Effector memory CD4-positive, alpha-beta T cell (primary cell): ENCODE data around the gene OVOL3.
"Not testable (repeated sequence)": the region's sequence is repeated elsewhere in the genome, so short reads cannot be mapped to it uniquely, and the experiment has no call there.

ENCODE experiments used
- DNase-seq, 3 donors: peaks; one replicate each; pipeline ENCODE4 v3.0.0-alpha.2; 2020
- H3K27ac ChIP-seq: 2 replicates; pipeline ENCODE4 v1.7.0; 2013; ENCODE audit warnings: mild to moderate bottlenecking, low read length, moderate library complexity; ENCODE audit not compliant: insufficient read depth, poor library complexity, severe bottlenecking
- H3K27me3 ChIP-seq: replicated peaks from 2 replicates; pipeline ENCODE4 v1.7.0; 2013; ENCODE audit warnings: mild to moderate bottlenecking, low read length; ENCODE audit not compliant: insufficient read depth, control insufficient read depth, poor library complexity, severe bottlenecking
- H3K36me3 ChIP-seq: 2 replicates; pipeline ENCODE4 v1.7.0; 2013; ENCODE audit warnings: mild to moderate bottlenecking, low read length, moderate library complexity; ENCODE audit not compliant: control insufficient read depth, insufficient read depth
- H3K4me1 ChIP-seq: 2 replicates; pipeline ENCODE4 v1.7.0; 2013; ENCODE audit warnings: low read length, mild to moderate bottlenecking; ENCODE audit not compliant: control insufficient read depth, insufficient read depth, poor library complexity, severe bottlenecking
- H3K4me3 ChIP-seq: 2 replicates; pipeline ENCODE4 v1.7.0; 2013; ENCODE audit warnings: low read length, low read depth, mild to moderate bottlenecking; ENCODE audit not compliant: insufficient read depth, poor library complexity, severe bottlenecking
- H3K9me3 ChIP-seq: 2 replicates; pipeline ENCODE4 v1.7.0; 2013; ENCODE audit warnings: mild to moderate bottlenecking, low read length, moderate library complexity; ENCODE audit not compliant: control insufficient read depth

OVOL3 gene

DNA sequence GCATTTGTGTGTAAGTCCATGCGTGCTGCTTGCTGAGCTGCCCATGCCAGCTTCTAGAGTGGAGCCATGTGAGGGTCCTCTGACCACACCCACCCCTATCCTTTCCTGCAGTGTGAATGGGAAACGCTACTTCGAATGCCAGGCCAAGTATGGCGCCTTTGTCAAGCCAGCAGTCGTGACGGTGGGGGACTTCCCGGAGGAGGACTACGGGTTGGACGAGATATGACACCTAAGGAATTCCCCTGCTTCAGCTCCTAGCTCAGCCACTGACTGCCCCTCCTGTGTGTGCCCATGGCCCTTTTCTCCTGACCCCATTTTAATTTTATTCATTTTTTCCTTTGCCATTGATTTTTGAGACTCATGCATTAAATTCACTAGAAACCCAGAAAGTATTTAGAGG lies 14.6 kb downstream of the OVOL3 start:
- no peak overlapping the region for H3K27ac ChIP-seq
- H3K4me1 ChIP-seq: no peaks in the 10 kb centered on the region
- H3K4me3 ChIP-seq: no peak overlapping the region
- no peak for DNase-seq
- H3K9me3 ChIP-seq: no peaks in the 10 kb centered on the region
- peaks cover 37% of the 10 kb centered on the region for H3K36me3 ChIP-seq
- no peaks in the 10 kb centered on the region for H3K27me3 ChIP-seq

- no peaks in the 10 kb centered on the region for H3K27me3 ChIP-seq
- peak overlapping the region; percentile 66 for H3K27ac ChIP-seq
- peaks cover 19% of the 10 kb centered on the region for H3K36me3 ChIP-seq
- no peaks in the 10 kb centered on the region for H3K4me1 ChIP-seq
- no peaks in the 10 kb centered on the region for H3K9me3 ChIP-seq
- peak overlapping the region; percentile 57 for H3K4me3 ChIP-seq
- no peak for DNase-seq
Measured at GRCh38 chr19:36128392-36128736, 17.4 kb downstream of the OVOL3 start.

DNA sequence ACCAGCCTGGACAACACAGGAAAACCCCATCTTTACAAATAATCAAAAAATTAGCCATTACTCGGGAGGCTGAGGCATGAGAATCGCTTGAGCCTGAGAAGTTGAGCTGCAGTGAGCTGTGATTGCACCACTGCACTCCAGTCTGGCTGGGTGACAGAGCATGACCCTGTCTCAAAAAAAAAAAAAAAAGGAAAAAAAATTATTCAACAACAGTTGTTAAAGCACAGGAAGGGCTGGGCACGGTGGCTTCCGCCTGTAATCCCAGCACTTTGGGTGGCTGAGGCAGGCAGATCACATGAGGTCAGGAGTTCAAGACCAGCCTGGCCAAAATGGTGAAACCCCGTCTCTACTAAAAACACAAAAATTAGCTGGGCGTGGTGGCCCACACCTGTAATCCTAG lies 20.3 kb downstream of the OVOL3 start:
- not testable (repeated sequence) for H3K36me3 ChIP-seq, H3K4me1 ChIP-seq, H3K4me3 ChIP-seq, H3K27me3 ChIP-seq, H3K27ac ChIP-seq, H3K9me3 ChIP-seq
- peak in 1 of 3 donors; percentile 4 for DNase-seq

DNA sequence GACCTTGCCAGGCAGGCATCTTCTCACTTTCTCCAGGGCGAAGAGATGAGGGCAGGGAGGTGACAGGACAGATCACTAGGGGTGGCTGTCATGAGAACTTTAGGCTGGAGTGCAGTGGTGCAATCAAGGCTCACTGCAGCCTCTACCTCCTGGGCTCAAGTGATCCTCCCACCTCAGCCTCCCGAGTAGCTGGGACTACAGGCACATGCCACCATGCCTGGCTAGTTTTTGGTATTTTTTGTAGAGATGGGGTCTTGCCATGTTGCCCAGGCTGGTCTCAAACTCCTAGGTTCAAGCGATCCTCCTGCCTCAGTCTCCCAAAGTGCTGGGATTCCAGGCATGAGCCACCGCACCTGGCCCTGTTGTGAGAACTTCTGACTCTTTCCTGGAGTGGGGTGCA lies 23.9 kb downstream of the OVOL3 start:
- not testable (repeated sequence) for H3K9me3 ChIP-seq, DNase-seq, H3K4me1 ChIP-seq, H3K36me3 ChIP-seq, H3K4me3 ChIP-seq, H3K27me3 ChIP-seq, H3K27ac ChIP-seq

DNA sequence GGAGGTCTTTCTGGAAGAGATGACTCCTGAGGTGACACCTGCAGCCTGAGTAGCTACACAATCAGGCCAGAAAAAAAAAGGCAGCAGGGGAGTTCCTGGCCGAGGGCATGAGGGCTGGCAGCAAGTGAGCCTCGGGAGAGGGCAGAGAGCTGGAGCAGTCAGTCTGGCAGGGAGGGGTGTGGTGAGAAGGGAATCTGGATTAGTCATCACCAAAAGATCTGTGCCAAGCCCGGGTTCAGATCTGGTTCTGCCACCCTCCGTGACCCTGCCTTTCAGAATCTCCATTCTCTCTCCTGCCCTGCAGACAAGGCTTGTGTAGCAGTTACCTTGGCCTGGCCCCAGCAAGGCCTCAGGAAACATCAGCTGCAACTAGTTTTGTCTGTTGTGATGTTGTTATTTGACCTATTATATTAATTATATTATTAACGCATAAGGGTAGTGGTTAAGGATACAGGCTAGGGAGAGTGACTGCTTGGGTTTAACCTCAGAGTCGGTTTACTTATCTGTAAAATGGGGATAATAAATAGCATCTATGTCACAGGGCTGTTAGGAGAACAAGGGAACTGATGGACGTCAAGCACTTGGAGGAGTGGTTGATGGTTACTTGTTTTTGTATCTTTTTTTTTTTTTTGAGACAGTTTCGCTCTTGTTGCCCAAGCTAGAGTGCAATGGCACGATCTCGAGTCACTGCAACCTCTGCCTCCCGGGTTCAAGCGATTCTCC lies 26.2 kb downstream of the OVOL3 start:
- Histone ChIP-seq H3K4me3 (no peak overlapping the region), H3K36me3 (peaks cover 4% of the 10 kb centered on the region), H3K27ac (no peak overlapping the region), H3K27me3 (no peaks in the 10 kb centered on the region), H3K9me3 (no peaks in the 10 kb centered on the region), H3K4me1 (peaks cover 5% of the 10 kb centered on the region)
- DNase-seq: no peak

GRCh38 chr19:36139120-36139472 lies 28.2 kb downstream of the OVOL3 start:
- Histone ChIP-seq H3K36me3 (peaks cover 15% of the 10 kb centered on the region), H3K4me1 (peaks cover 5% of the 10 kb centered on the region), H3K4me3 (peak overlapping the region; percentile 83), H3K27me3 (no peaks in the 10 kb centered on the region), H3K27ac (peak overlapping the region; percentile 81), H3K9me3 (no peaks in the 10 kb centered on the region)
- DNase-seq: no peak

- Histone ChIP-seq H3K36me3 (peaks cover 15% of the 10 kb centered on the region), H3K27me3 (no peaks in the 10 kb centered on the region), H3K9me3 (no peaks in the 10 kb centered on the region), H3K27ac (peak within 1 kb of the TSS; percentile 81), H3K4me3 (peak within 1 kb of the TSS; percentile 83), H3K4me1 (peaks cover 5% of the 10 kb centered on the region)
- peak; percentile 84 to 87 (median 87) for DNase-seq
Measured at GRCh38 chr19:36139473-36140303, 28.7 kb downstream of the OVOL3 start, which contains the start of gene CAPNS1. Gene CAPNS1, plus strand, starts transcription at chr19:36140066. Its CDS starts 946 bp downstream, at chr19:36141012.

DNA sequence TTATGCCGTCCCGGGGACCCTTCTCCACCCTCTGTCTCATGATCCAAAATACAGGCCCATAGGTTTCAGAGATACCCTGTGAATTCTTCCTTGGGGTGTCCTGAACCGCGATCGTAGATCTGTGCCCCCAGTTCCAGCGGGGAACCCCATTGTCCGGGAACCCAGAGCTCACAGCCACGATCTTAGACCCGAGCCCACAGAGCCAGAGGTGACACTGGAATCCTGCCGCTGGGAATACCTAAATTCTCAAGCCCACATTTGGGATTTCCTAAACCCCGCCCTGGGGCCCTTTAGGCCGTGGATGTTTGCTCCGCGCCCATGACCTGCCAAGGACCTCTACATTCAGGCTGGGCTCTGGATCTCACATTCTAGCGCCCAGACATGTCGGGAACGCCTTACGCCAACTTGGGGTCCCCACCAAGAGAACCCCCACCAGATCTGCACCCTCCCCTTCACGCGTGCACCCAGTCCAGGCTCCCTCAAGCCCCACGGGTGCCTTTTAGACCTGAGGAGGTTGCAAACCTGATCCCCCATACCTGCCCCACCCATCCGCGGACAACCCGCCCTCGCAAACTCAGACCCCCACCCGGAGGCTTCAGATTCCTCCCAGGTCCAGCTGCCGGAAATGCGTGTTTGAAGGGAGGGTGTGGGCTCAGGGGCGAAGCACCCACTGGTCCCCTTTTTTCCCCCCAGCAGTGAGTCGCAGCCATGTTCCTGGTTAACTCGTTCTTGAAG lies 29.5 kb downstream of the OVOL3 start:
- Histone ChIP-seq H3K36me3 (peaks cover 19% of the 10 kb centered on the region), H3K27me3 (no peaks in the 10 kb centered on the region), H3K9me3 (no peaks in the 10 kb centered on the region), H3K4me1 (peaks cover 5% of the 10 kb centered on the region), H3K4me3 (peak overlapping the region; percentile 83), H3K27ac (peak overlapping the region; percentile 81)
- DNase-seq: peak in 2 of 3 donors; percentile 4 to 12

DNA sequence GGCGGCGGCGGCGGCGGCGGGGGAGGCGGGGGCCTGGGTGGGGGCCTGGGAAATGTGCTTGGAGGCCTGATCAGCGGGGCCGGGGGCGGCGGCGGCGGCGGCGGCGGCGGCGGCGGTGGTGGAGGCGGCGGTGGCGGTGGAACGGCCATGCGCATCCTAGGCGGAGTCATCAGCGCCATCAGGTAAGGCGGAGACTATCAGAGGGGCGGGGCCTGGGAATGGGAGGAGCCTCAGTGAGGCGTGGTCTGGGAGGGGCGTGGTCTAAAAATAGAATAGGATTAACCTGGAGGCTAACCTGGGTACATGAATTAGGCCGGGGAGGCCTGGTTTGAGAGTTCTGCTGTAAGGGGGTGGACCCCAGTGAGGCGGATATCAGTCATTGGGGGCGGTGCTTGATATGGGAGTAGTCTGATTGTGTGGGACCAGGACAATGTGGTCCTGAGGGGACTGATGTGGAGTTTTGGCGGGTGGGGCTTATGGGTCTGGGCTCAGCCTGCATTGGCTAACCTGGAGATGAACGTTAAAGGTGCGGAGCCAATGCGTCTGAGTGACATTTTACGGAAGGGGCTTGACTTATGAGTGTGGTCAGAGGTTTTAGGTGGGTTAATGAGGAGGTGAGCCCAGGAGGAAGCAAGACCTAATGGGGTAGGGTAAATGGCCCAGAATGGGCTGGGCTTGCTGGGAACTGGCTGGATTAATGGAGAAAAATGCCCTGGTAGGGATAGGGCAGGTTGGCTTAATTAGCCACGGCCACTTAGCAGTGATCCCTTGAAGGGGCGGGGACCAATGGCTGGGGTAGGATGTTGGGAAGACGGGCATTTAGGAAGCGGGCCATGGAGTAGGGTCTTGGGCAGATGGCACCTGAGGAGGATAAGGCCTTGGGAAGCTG lies 30.3 kb downstream of the OVOL3 start:
- peak overlapping the region; percentile 83 for H3K4me3 ChIP-seq

More for the DNA sequence above, 30.3 kb downstream of the OVOL3 start:
- Histone ChIP-seq H3K9me3 (no peaks in the 10 kb centered on the region), H3K27ac (peak overlapping the region; percentile 81), H3K36me3 (peaks cover 27% of the 10 kb centered on the region), H3K27me3 (no peaks in the 10 kb centered on the region), H3K4me1 (peaks cover 5% of the 10 kb centered on the region)
- DNase-seq: peak; percentile 86 to 89 (median 87)
